IMR-90 (cell line): ENCODE measurements around the gene ANKMY1. TPM values are rescaled to one million over a fixed set of nuclear protein-coding genes. Genes with fewer than 3 reads are reported as not detected.

ENCODE experiments used
- ATAC-seq: fragments of 200-7000 bp; cut with Tn5 transposase; 2 replicates; pipeline ENCODE4 v1.9.1; 2020; ENCODE audit warnings: low read depth, mild to moderate bottlenecking, moderate library complexity
- BruUV-seq: library from RNA; stranded (reverse); fragments of 400-500 nt; replicated peaks from 2 replicates; lab custom pipeline; 2021; lab: Mats Ljungman, UMichigan
- CTCF ChIA-PET: fragments of 300-600 bp; formaldehyde crosslinking; extraction: SDS; loops from one replicate; lab custom pipeline; 2021; ENCODE audit warnings: antibody characterized with exemption; lab: Yijun Ruan, JAX
- POLR2A ChIA-PET: fragments of 300-600 bp; sonication (Branson Sonifier 250); formaldehyde crosslinking; loops from one replicate; lab custom pipeline; 2022; ENCODE audit warnings: antibody characterized with exemption; ENCODE audit not compliant: unreplicated experiment; lab: Charles Lee
- DNase-seq: peaks from one replicate; pipeline ENCODE4 v3.0.0; 2013
- H2AFZ ChIP-seq: replicated peaks from 2 replicates; pipeline ENCODE3; 2013; ENCODE audit warnings: low read length, mild to moderate bottlenecking; ENCODE audit not compliant: poor library complexity
- H2AK5ac ChIP-seq: 2 replicates; pipeline ENCODE4 v1.6.1; 2013; ENCODE audit warnings: low read depth, low read length, inconsistent platforms
- H2AK9ac ChIP-seq: replicated peaks from 2 replicates; pipeline ENCODE3; 2013; ENCODE audit warnings: mild to moderate bottlenecking, low read depth, low read length, moderate library complexity; ENCODE audit not compliant: poor library complexity
- H2BK120ac ChIP-seq: 2 replicates; pipeline ENCODE4 v1.6.1; 2013; ENCODE audit warnings: low read depth, low read length, inconsistent platforms
- H2BK15ac ChIP-seq: 3 replicates; pipeline ENCODE4 v1.6.1; 2013; ENCODE audit warnings: low read depth, low read length, inconsistent platforms
- H2BK20ac ChIP-seq: 2 replicates; pipeline ENCODE4 v1.6.1; 2013; ENCODE audit warnings: low read depth, mild to moderate bottlenecking, inconsistent platforms, low read length, moderate library complexity
- H2BK5ac ChIP-seq: 2 replicates; pipeline ENCODE4 v1.6.1; 2013; ENCODE audit warnings: mild to moderate bottlenecking, low read depth, low read length, inconsistent platforms; ENCODE audit not compliant: poor library complexity, severe bottlenecking
- H3K14ac ChIP-seq: replicated peaks from 2 replicates; pipeline ENCODE4 v1.6.1; 2013; ENCODE audit warnings: low read depth, low read length, inconsistent platforms
- H3K18ac ChIP-seq: 2 replicates; pipeline ENCODE4 v1.6.1; 2013; ENCODE audit warnings: low read depth, low read length, control low read depth
- H3K23ac ChIP-seq: 2 replicates; pipeline ENCODE4 v1.6.1; 2013; ENCODE audit warnings: low read depth, low read length, inconsistent platforms
- H3K27ac ChIP-seq: 2 replicates; pipeline ENCODE4 v1.5.1; 2013; ENCODE audit warnings: mild to moderate bottlenecking, control low read depth, low read length; ENCODE audit not compliant: insufficient read depth
- H3K27me3 ChIP-seq: 2 replicates; pipeline ENCODE4 v1.6.1; 2013; ENCODE audit warnings: low read length; ENCODE audit not compliant: control insufficient read depth, insufficient read depth
- H3K36me3 ChIP-seq: 2 replicates; pipeline ENCODE4 v1.6.1; 2013; ENCODE audit warnings: low read length, mixed read lengths; ENCODE audit not compliant: control insufficient read depth, insufficient read depth
- H3K4ac ChIP-seq: 2 replicates; pipeline ENCODE4 v1.6.1; 2013; ENCODE audit warnings: low read depth, low read length, inconsistent platforms
- H3K4me1 ChIP-seq: 2 replicates; pipeline ENCODE4 v1.6.1; 2013; ENCODE audit warnings: low read length, mixed read lengths; ENCODE audit not compliant: control insufficient read depth, insufficient read depth
- H3K4me2 ChIP-seq: 2 replicates; pipeline ENCODE4 v1.6.1; 2013; ENCODE audit warnings: low read depth, mild to moderate bottlenecking, control low read depth, low read length, moderate library complexity
- H3K4me3 ChIP-seq: 2 replicates; pipeline ENCODE4 v1.5.1; 2013; ENCODE audit warnings: low read depth, mild to moderate bottlenecking, control low read depth, low read length, moderate library complexity; ENCODE audit not compliant: insufficient read depth
- H3K56ac ChIP-seq: 2 replicates; pipeline ENCODE4 v1.6.1; 2013; ENCODE audit warnings: low read length, inconsistent platforms; ENCODE audit not compliant: insufficient read depth; ENCODE audit errors: extremely low read depth
- H3K79me1 ChIP-seq, 2 experiments: 2 replicates each; pipeline ENCODE4 v1.6.1; 2013; ENCODE audit warnings: low read length in 2 of 2, inconsistent platforms in 1 of 2, low read depth in 1 of 2
- H3K9ac ChIP-seq: 2 replicates; pipeline ENCODE4 v1.6.1; 2013; ENCODE audit warnings: low read depth, low read length, control low read depth
- H3K9me1 ChIP-seq: 2 replicates; pipeline ENCODE4 v1.6.1; 2013; ENCODE audit warnings: low read length, inconsistent platforms; ENCODE audit not compliant: insufficient read depth
- H3K9me3 ChIP-seq: 2 replicates; pipeline ENCODE4 v1.6.1; 2013; ENCODE audit warnings: low read length; ENCODE audit not compliant: control insufficient read depth, insufficient read depth
- H4K20me1 ChIP-seq: 2 replicates; pipeline ENCODE4 v1.6.1; 2013; ENCODE audit warnings: low read length, inconsistent platforms; ENCODE audit not compliant: insufficient read depth
- H4K5ac ChIP-seq: 2 replicates; pipeline ENCODE4 v1.6.1; 2013; ENCODE audit warnings: mild to moderate bottlenecking, low read depth, low read length, control low read depth
- H4K8ac ChIP-seq, 2 experiments: 2 replicates each; pipeline ENCODE4 v1.6.1; 2013; ENCODE audit warnings: low read depth in 2 of 2, low read length in 2 of 2, control low read depth in 1 of 2, inconsistent platforms in 1 of 2
- H4K91ac ChIP-seq: 2 replicates; pipeline ENCODE4 v1.6.1; 2013; ENCODE audit warnings: low read depth, low read length, inconsistent platforms; ENCODE audit not compliant: insufficient read depth
- CEBPB ChIP-seq: IDR thresholded peaks from 2 replicates; pipeline ENCODE4 v1.6.1; 2012; ENCODE audit warnings: low read depth, low read length, improper control_type of control experiment
- CHD1 ChIP-seq: IDR thresholded peaks from 2 replicates; pipeline ENCODE4 v1.6.1; 2012; ENCODE audit warnings: low read depth, low read length, improper control_type of control experiment
- FOS ChIP-seq: fragments of 150-350 bp; IDR thresholded peaks from 2 replicates; pipeline ENCODE4 v1.6.1; 2016; ENCODE audit warnings: low read depth, low read length
- MAZ ChIP-seq: IDR thresholded peaks from 2 replicates; pipeline ENCODE4 v1.6.1; 2012; ENCODE audit warnings: low read depth, mild to moderate bottlenecking, low read length, improper control_type of control experiment, moderate library complexity, borderline replicate concordance
- SMC3 ChIP-seq: fragments of 150-350 bp; IDR thresholded peaks from 2 replicates; pipeline ENCODE4 v1.6.1; 2016; ENCODE audit warnings: low read depth, mild to moderate bottlenecking, antibody characterized with exemption, low read length, moderate library complexity
- WGBS, 2 experiments: methylation state at CpG; one replicate each; pipeline versions ENCODE4 v1.1.5 to v1.1.7; 2013; ENCODE audit warnings: missing lambda C conversion rate in 2 of 2; ENCODE audit not compliant: insufficient read length in 1 of 2; ENCODE audit errors: extremely low coverage in 2 of 2; 5-methylcytosine and 5-hydroxymethylcytosine counted together
- dilution Hi-C: fragments of 300-500 bp; cut with HindIII; formaldehyde crosslinking; loops from one replicate; pipeline ENCODE4 v1.14.3; 2018; ENCODE audit warnings: low sequenced_read_pairs; ENCODE audit not compliant: unreplicated experiment
- in situ Hi-C: fragments of 300-500 bp; cut with MboI; formaldehyde crosslinking; loops from 3 replicates; pipeline ENCODE4 v1.14.3; 2019; ENCODE audit warnings: low sequenced_read_pairs, inconsistent platforms, mixed read lengths
- intact Hi-C: fragments of 100-400 bp; cut with micrococcal nuclease; formaldehyde crosslinking; loops from 2 replicates; pipeline ENCODE4 v1.10.0; 2022
- polyA plus RNA-seq, 3 experiments: library from polyadenylated mRNA; depleted of rRNA; stranded (reverse); fragments of >200 nt; gene quantifications; 2 replicates each; pipeline ENCODE4 v1.2.3, GENCODE V29; 2012; ENCODE audit warnings: low replicate concordance in 1 of 3
- total RNA-seq: library from RNA; depleted of rRNA; stranded (reverse); fragments of >200 nt; gene quantifications from 2 replicates; pipeline ENCODE4 v1.2.3, GENCODE V29; 2012
- TF ChIP-seq, protein P1 (sequence below): fragments of 150-350 bp; IDR thresholded peaks from 2 replicates; pipeline ENCODE4 v1.6.1; 2017; ENCODE audit warnings: mild to moderate bottlenecking, antibody characterized with exemption, low read length, low read depth

ANKMY1 gene
- total and polyA plus RNA-seq, 2 of the 4 experiments (the other 2 are of a cell fraction): 2.9 to 5.5 TPM

DNA sequence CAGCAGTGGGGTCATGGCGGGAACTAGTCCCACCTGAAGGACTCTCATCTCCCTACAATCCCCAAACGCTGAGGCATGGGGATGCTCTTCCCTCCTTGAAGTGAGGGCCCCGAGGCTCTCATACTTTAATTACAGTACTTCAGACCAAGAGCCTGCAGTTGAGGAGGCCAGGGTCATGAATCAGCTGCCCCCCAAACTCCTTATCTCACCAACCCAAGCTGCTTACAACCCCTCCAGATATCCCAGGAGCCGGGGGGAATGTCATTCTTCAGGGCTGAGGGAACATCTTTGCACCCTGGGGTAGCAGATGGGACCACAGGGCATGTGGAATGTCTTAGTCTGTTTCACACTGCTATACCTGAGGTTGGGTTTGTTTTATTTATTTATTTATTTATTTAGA, 26.0 kb upstream of the ANKMY1 start:
- intact Hi-C loops: no loop called here
- peaks cover 2% of the 10 kb centered on the region; the same call in 1 of the 2 replicates for H3K9me3 ChIP-seq
- dilution Hi-C loops: no loop called here
- H2BK5ac ChIP-seq: no peak overlapping the region
- H4K20me1 ChIP-seq: peaks cover 34% of the 10 kb centered on the region
- H3K14ac ChIP-seq: no peak overlapping the region
- no peak overlapping the region for H4K91ac ChIP-seq
- no peak overlapping the region for H3K27ac ChIP-seq
- H2BK20ac ChIP-seq: no peak overlapping the region
- H3K9ac ChIP-seq: no peak overlapping the region
- no peak overlapping the region for H3K18ac ChIP-seq
- H3K4ac ChIP-seq: no peak overlapping the region
- no CpG with 5 or more reads among the region's 4 CpGs for WGBS, 2 experiments
- H4K5ac ChIP-seq: no peak overlapping the region
- no peak overlapping the region for H3K4me3 ChIP-seq
- H2AK9ac ChIP-seq: no peak overlapping the region
- no peaks in the 10 kb centered on the region for H3K27me3 ChIP-seq
- peaks cover 34% of the 10 kb centered on the region for H3K9me1 ChIP-seq
- no peak for TF ChIP-seq CHD1
- TF ChIP-seq, protein P1, sequence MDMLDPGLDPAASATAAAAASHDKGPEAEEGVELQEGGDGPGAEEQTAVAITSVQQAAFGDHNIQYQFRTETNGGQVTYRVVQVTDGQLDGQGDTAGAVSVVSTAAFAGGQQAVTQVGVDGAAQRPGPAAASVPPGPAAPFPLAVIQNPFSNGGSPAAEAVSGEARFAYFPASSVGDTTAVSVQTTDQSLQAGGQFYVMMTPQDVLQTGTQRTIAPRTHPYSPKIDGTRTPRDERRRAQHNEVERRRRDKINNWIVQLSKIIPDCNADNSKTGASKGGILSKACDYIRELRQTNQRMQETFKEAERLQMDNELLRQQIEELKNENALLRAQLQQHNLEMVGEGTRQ: no peak
- no peak for TF ChIP-seq MAZ
- no peak for TF ChIP-seq SMC3
- TF ChIP-seq CEBPB: no peak
- no peak for TF ChIP-seq FOS
- H3K4me2 ChIP-seq: no peak overlapping the region
- H2BK15ac ChIP-seq: no peak overlapping the region
- no peak overlapping the region for H3K56ac ChIP-seq
- POLR2A ChIA-PET: no interaction called here
- BruUV-seq: no TSS peak
- H2AK5ac ChIP-seq: no peak overlapping the region
- ATAC-seq: no peak
- peaks cover 3% of the 10 kb centered on the region; the same call in 1 of the 2 replicates for H3K36me3 ChIP-seq
- in situ Hi-C loops: no loop called here
- DNase-seq: no peak
- H4K8ac ChIP-seq: no peak overlapping the region
- peaks cover 25% of the 10 kb centered on the region for H3K4me1 ChIP-seq
- H3K23ac ChIP-seq: no peak overlapping the region
- H3K79me1 ChIP-seq: peaks cover 38 to 84% of the 10 kb centered on the region in 2 experiments
- no peak overlapping the region for H2AFZ ChIP-seq
- CTCF ChIA-PET: no interaction called here
- no peak overlapping the region for H2BK120ac ChIP-seq
